ENCODE measurements around the gene SLC35F3. TPM values are rescaled to one million over a fixed set of nuclear protein-coding genes. Genes with fewer than 3 reads are reported as not detected.
"Not testable (repeated sequence)": the region's sequence is repeated elsewhere in the genome, so short reads cannot be mapped to it uniquely, and the experiment has no call there.

The SLC35F3 gene
- total and polyA plus RNA-seq, 3 donors from 2014 or later, result 0.43 to 0.87 (median 0.47) TPM

DNA sequence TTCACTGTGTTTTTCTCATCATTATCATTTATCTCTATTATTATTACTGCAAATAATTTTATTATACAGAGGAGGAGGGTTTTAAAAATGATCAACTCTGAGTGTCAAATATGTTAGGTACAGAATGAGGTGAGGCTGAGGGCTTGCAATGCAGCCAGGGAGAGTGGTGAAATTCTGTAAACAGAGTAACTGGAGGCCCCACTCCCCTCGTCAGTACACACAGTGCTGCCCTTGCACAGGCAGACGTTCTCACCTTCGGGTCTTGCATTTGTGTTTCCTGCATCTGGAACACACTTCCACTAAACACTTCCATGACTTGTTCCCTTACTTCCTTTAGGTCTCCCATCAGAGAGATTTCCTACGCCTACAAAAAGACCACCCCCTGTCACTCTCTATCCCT, 444.5 kb downstream of the SLC35F3 start:
- no peak for DNase-seq
- no peak overlapping the region for H3K4me3 ChIP-seq
- no peak for TF ChIP-seq POLR2A (IDR thresholded peaks at IDR 0.05)
- TF ChIP-seq, protein P1, sequence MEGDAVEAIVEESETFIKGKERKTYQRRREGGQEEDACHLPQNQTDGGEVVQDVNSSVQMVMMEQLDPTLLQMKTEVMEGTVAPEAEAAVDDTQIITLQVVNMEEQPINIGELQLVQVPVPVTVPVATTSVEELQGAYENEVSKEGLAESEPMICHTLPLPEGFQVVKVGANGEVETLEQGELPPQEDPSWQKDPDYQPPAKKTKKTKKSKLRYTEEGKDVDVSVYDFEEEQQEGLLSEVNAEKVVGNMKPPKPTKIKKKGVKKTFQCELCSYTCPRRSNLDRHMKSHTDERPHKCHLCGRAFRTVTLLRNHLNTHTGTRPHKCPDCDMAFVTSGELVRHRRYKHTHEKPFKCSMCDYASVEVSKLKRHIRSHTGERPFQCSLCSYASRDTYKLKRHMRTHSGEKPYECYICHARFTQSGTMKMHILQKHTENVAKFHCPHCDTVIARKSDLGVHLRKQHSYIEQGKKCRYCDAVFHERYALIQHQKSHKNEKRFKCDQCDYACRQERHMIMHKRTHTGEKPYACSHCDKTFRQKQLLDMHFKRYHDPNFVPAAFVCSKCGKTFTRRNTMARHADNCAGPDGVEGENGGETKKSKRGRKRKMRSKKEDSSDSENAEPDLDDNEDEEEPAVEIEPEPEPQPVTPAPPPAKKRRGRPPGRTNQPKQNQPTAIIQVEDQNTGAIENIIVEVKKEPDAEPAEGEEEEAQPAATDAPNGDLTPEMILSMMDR (IDR thresholded peaks at IDR 0.05), result no peak
- intact Hi-C loops (cut with DNase I; ENCODE audit: low total_unique reads), result no loop called here
- no peaks in the 10 kb centered on the region for H3K27me3 ChIP-seq
- no peaks in the 10 kb centered on the region for H3K9me3 ChIP-seq
- WGBS, 2 donors, result 60 to 70% methylated on average over 4 of the region's 4 CpGs
- no peak overlapping the region for H3K27ac ChIP-seq
- no peaks in the 10 kb centered on the region for H3K36me3 ChIP-seq (ENCODE audit: low read depth, missing control alignments)
- no peaks in the 10 kb centered on the region for H3K4me1 ChIP-seq

DNA sequence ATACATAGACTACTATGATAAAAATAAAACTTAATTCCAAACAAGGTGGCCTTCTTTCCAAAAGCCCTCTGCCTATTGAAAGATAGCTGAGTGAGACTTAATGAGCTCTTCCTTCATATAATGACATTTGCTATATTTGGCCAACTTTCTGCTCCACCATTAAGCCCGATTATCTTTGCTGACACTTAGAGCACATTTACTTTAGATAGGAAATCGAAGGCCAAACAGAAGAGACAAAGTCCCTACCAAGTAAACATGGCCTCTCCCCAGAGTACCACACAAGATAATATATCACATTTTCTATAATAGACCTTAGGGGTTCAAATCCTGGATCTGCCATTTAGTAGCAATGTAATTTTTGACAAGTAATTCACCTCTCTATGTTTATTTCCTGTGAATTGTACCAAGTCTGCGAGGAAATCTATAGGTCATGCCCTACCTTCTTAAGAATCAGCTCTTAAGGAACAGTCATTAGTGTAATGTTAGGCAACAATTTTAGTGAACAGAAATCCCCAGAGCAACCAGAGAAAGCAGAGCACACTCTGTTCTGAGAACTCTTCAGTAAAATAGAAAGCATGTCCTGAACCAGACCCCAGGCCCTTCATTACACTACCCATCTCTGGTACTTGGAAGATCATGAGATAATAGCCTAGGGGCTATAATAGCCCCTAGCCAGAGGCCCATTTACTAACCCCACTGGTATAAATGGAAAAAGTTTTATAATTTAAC, 451.5 kb downstream of the SLC35F3 start:
- no peaks in the 10 kb centered on the region for H3K9me3 ChIP-seq
- 41 to 62% methylated on average over 3 of the region's 3 CpGs for WGBS, 2 donors
- H3K36me3 ChIP-seq (ENCODE audit: low read depth, missing control alignments), result no peaks in the 10 kb centered on the region
- intact Hi-C loops (cut with DNase I; ENCODE audit: low total_unique reads), result no loop called here
- peak overlapping the region in 1 of 2 donors; percentile 34 for H3K4me3 ChIP-seq
- TF ChIP-seq, protein P1 (IDR thresholded peaks at IDR 0.05), result no peak
- no peak for TF ChIP-seq POLR2A (IDR thresholded peaks at IDR 0.05)
- no peaks in the 10 kb centered on the region for H3K4me1 ChIP-seq
- H3K27me3 ChIP-seq, result no peaks in the 10 kb centered on the region
- no peak for DNase-seq
- H3K27ac ChIP-seq, result no peak overlapping the region

DNA sequence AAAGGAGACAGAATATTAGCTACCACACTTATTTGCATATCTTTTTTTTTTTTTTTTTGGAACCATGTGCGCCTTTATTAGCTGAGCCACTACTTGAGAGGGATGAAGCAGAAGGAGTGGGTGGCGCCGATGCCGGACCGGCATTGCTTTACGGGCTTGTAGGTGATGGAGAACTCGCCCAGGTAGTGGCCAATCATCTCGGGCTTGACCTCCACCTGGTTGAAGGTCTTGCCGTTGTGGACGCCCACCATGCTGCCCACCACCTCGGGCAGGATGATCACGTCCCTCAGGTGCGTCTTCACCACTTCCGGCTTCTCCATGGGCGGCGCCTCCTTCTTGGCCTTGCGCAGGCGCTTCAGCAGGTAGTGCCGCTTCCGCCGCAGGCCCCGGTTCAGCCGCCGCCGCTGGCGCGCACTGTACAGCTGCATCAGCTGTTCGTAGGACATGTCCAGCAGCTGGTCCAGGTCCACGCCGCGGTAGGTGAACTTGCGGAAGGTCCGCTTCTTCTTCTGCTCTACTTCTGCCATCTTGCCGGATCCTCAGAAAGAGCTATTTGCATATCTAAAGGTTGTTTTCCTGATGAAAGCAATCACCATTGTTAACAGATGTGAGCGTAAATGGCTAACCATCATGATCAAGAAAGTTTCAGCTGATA, 452.3 kb downstream of the SLC35F3 start:
- intact Hi-C loops (cut with DNase I; ENCODE audit: low total_unique reads), result not testable (repeated sequence)

DNA sequence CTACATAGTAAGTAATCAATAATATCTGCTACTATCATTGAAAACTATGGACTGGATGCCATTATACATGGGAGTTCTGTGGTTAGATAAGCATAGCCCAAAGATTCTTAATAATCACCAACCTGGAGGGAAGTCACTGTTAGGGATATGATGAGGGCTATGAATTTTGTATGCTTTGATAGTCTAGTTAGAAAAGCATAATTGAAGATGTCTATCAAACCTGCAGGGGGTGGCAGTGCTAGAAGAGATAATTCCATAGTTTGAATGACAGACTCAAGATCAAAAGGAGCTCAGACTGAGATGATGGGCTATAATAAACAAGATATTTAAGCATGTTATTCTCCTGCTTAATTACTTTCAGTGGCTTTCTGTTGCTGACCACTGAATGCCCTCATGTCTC, 453.4 kb downstream of the SLC35F3 start:
- H3K36me3 ChIP-seq (ENCODE audit: low read depth, missing control alignments), result no peaks in the 10 kb centered on the region
- no peaks in the 10 kb centered on the region for H3K27me3 ChIP-seq
- H3K9me3 ChIP-seq, result no peaks in the 10 kb centered on the region
- intact Hi-C loops (cut with DNase I; ENCODE audit: low total_unique reads), result no loop called here
- TF ChIP-seq, protein P1 (IDR thresholded peaks at IDR 0.05), result no peak
- TF ChIP-seq POLR2A (IDR thresholded peaks at IDR 0.05), result no peak
- no peak overlapping the region for H3K4me3 ChIP-seq
- H3K4me1 ChIP-seq, result no peaks in the 10 kb centered on the region
- H3K27ac ChIP-seq, result no peak overlapping the region
- DNase-seq, result no peak

More for the DNA sequence above, 452.3 kb downstream of the SLC35F3 start:
- not testable (repeated sequence) for H3K36me3 ChIP-seq (ENCODE audit: low read depth, missing control alignments); H3K27me3 ChIP-seq; H3K9me3 ChIP-seq; H3K4me1 ChIP-seq; H3K27ac ChIP-seq
- peak; percentile 67 for DNase-seq
- peak overlapping the region; percentile 34 to 42 for H3K4me3 ChIP-seq
- WGBS, 2 donors, result 31 to 43% methylated on average over 29 to 33 of the region's 35 CpGs

DNA sequence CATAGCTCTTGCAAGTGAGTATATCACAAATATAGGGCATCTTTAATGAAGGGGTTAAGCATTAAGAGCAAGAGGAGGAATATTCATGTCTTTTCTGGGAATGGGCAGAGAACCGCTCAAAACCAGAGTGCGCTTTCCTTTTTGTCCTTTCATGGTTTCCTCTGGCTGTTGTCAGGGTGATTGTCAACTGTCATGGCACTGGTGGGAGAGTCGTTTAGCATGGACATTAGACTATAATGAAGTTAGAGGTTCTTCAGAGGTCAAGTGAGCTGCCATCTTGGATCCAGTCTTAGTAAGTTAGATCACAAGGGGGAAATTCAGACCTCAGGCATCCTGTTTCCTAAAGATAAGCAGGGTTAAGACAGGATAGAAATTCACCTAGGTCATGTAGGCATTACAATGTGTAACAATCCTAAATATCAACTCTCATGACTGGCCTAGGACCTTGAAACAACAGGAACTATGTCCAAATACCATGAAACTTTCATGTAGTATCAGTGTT, 456.7 kb downstream of the SLC35F3 start:
- no peaks in the 10 kb centered on the region for H3K9me3 ChIP-seq
- H3K27me3 ChIP-seq, result no peaks in the 10 kb centered on the region
- DNase-seq, result no peak
- intact Hi-C loops (cut with DNase I; ENCODE audit: low total_unique reads), result no loop called here
- no peak overlapping the region for H3K27ac ChIP-seq
- H3K4me1 ChIP-seq, result no peaks in the 10 kb centered on the region
- WGBS, 2 donors, result 86 to 92% methylated on average over 3 of the region's 3 CpGs
- no peak for TF ChIP-seq POLR2A (IDR thresholded peaks at IDR 0.05)
- TF ChIP-seq, protein P1 (IDR thresholded peaks at IDR 0.05), result no peak
- H3K4me3 ChIP-seq, result no peak overlapping the region
- no peaks in the 10 kb centered on the region for H3K36me3 ChIP-seq (ENCODE audit: low read depth, missing control alignments)
